Measurements from ENCODE around the gene LMTK2.

The LMTK2 gene

DNA sequence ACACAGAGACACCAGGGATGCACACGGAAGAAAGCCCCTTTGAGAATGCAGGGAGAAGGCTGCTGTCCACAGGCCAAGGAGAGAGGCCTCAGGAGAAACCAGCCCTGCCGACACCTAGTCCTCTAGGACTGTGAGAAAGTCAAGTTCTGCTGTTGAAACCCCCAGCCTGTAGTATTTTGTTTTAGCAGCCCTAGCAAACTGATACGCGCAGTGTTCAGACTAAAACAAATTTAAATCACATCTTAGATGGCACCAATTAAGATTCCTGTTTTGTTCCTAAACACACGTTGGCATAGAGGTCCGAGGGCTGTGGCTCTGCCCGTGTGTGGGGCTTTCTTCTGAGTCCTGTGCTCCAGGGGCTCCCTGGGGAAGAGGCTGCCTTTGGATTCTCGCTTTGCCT is 21.7 kb downstream of the LMTK2 start:
- Histone ChIP-seq H3K4me3 (ENCODE audit: severe bottlenecking) (no peak overlapping the region), H3K27ac (ENCODE audit: poor library complexity, severe bottlenecking) (no peak overlapping the region), H3K27me3 (ENCODE audit: insufficient read depth, poor library complexity, severe bottlenecking) (no peaks in the 10 kb centered on the region), H3K36me3 (ENCODE audit: low read depth) (no peaks in the 10 kb centered on the region), H3K4me1 (ENCODE audit: insufficient read depth, poor library complexity, severe bottlenecking) (peaks cover 22% of the 10 kb centered on the region), H3K9me3 (ENCODE audit: severe bottlenecking) (no peaks in the 10 kb centered on the region)
- ATAC-seq (ENCODE audit: low read depth) (no peak), DNase-seq (ENCODE audit: low spot score) (no peak)
- TF ChIP-seq, protein P1, sequence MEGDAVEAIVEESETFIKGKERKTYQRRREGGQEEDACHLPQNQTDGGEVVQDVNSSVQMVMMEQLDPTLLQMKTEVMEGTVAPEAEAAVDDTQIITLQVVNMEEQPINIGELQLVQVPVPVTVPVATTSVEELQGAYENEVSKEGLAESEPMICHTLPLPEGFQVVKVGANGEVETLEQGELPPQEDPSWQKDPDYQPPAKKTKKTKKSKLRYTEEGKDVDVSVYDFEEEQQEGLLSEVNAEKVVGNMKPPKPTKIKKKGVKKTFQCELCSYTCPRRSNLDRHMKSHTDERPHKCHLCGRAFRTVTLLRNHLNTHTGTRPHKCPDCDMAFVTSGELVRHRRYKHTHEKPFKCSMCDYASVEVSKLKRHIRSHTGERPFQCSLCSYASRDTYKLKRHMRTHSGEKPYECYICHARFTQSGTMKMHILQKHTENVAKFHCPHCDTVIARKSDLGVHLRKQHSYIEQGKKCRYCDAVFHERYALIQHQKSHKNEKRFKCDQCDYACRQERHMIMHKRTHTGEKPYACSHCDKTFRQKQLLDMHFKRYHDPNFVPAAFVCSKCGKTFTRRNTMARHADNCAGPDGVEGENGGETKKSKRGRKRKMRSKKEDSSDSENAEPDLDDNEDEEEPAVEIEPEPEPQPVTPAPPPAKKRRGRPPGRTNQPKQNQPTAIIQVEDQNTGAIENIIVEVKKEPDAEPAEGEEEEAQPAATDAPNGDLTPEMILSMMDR (IDR thresholded peaks at IDR 0.05; ENCODE audit: poor library complexity, severe bottlenecking): no peak

DNA sequence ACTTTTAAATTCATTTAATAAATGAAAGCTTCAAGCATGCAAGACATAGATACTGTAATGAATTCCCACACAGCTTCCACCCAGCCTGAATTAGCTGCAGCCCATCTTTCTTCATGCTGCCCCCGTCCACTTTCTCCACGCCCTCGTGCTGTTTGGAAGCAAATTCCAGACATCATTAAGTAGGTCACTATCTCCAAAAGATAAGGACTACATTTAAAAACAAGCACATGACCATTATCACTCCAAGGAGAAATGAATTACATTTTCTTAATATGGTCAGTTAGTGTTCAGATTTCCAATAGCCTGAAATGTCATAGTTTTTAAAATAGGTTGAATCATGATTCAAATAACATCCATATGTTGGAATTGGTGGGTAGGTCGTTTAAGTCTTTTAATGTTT is 24.3 kb downstream of the LMTK2 start:
- no peaks in the 10 kb centered on the region for H3K9me3 ChIP-seq (ENCODE audit: severe bottlenecking)
- no peaks in the 10 kb centered on the region for H3K27me3 ChIP-seq (ENCODE audit: insufficient read depth, poor library complexity, severe bottlenecking)
- no peak overlapping the region for H3K4me3 ChIP-seq (ENCODE audit: severe bottlenecking)
- no peak for ATAC-seq (ENCODE audit: low read depth)
- TF ChIP-seq, protein P1 (IDR thresholded peaks at IDR 0.05; ENCODE audit: poor library complexity, severe bottlenecking): no peak
- peak overlapping the region; percentile 47 for H3K27ac ChIP-seq (ENCODE audit: poor library complexity, severe bottlenecking)
- H3K36me3 ChIP-seq (ENCODE audit: low read depth): no peaks in the 10 kb centered on the region
- no peak for DNase-seq (ENCODE audit: low spot score)
- H3K4me1 ChIP-seq (ENCODE audit: insufficient read depth, poor library complexity, severe bottlenecking): peaks cover 31% of the 10 kb centered on the region

DNA sequence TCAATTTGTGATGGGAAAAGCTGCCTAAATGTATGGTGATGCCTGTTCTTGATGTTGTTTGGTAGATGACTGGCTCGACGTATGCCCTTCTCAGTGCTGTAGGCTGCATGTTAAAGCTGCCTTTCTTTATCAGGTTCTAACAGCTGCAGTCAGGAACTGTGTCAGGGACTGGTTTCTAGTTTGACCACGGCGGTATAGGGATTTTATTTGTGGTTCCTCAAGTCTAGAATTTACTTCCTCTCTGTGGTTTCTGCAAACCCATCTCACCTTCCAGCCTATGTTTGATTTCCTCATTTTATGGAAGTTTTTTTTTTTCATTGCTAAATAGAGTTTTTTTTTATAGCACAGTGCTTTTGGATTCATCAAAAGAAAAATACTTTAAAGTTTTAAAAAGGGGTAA is 26.5 kb downstream of the LMTK2 start:
- TF ChIP-seq, protein P1 (IDR thresholded peaks at IDR 0.05; ENCODE audit: poor library complexity, severe bottlenecking): no peak

DNA sequence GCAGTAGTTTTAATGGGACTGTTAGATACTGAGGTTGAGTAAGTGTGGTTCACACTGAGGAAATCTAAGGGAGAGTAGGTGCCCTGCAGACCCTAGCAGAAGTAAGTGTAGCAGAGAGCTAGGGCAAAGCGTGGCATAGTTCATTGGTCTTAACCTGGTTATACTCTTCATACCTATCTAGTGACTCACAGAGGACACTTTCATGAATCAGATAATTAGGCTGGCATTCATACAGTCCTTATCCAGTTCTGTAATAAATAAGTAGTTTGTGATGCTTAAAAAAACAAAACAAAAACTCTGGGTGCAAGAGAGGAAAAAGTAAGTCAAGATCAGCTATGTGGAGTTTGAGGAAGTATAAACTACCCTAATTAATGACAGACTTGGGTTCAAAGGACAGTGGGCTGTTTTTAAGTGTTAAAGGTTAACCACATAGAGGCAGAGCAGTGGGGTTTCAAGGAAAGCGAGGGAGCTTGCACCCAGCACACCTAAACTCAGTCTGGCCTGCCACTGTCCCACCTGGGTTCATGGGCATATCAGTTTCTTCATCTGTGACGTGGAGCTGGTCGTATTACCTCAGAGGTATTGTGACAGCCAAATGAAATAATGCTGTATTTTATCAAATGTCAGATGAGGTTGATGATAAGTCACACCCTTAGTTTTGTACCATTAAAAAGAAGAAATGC is 27.1 kb downstream of the LMTK2 start:
- Histone ChIP-seq H3K36me3 (ENCODE audit: low read depth) (no peaks in the 10 kb centered on the region), H3K27ac (ENCODE audit: poor library complexity, severe bottlenecking) (peak overlapping the region; percentile 47), H3K4me3 (ENCODE audit: severe bottlenecking) (no peak overlapping the region), H3K4me1 (ENCODE audit: insufficient read depth, poor library complexity, severe bottlenecking) (peaks cover 31% of the 10 kb centered on the region), H3K9me3 (ENCODE audit: severe bottlenecking) (no peaks in the 10 kb centered on the region), H3K27me3 (ENCODE audit: insufficient read depth, poor library complexity, severe bottlenecking) (no peaks in the 10 kb centered on the region)
- DNase-seq (ENCODE audit: low spot score) (no peak), ATAC-seq (ENCODE audit: low read depth) (peak; percentile 85)
- TF ChIP-seq, protein P1 (IDR thresholded peaks at IDR 0.05; ENCODE audit: poor library complexity, severe bottlenecking): no peak

More for the DNA sequence above, 26.5 kb downstream of the LMTK2 start:
- Histone ChIP-seq H3K36me3 (ENCODE audit: low read depth) (no peaks in the 10 kb centered on the region), H3K27me3 (ENCODE audit: insufficient read depth, poor library complexity, severe bottlenecking) (no peaks in the 10 kb centered on the region), H3K9me3 (ENCODE audit: severe bottlenecking) (no peaks in the 10 kb centered on the region), H3K4me3 (ENCODE audit: severe bottlenecking) (no peak overlapping the region), H3K4me1 (ENCODE audit: insufficient read depth, poor library complexity, severe bottlenecking) (peaks cover 31% of the 10 kb centered on the region), H3K27ac (ENCODE audit: poor library complexity, severe bottlenecking) (peak overlapping the region; percentile 47)
- no peak for DNase-seq (ENCODE audit: low spot score)
- no peak for ATAC-seq (ENCODE audit: low read depth)

Measured in RWPE2 (cell line).